HEK293 (cell line): Measurements from ENCODE around the gene CCM2L.
A peak's percentile ranks its signal among the peaks of the same experiment; 100 is the strongest.

ENCODE experiments used
- CTCF ChIA-PET: fragments of 350-600 bp; formaldehyde crosslinking; extraction: SDS; loops from one replicate; lab custom pipeline; 2021; ENCODE audit warnings: antibody characterized with exemption; lab: Yijun Ruan, JAX
- POLR2A ChIA-PET: fragments of 300-600 bp; formaldehyde crosslinking; extraction: SDS; loops from one replicate; lab custom pipeline; 2020; ENCODE audit warnings: antibody characterized with exemption, inconsistent platforms; lab: Yijun Ruan, JAX
- H3K27ac ChIP-seq: fragments of 200-500 bp; sonication (Bioruptor generic); 2 replicates; pipeline ENCODE4 v1.5.1; 2014; ENCODE audit warnings: low read depth, low read length, control low read depth, inconsistent platforms; ENCODE audit errors: extremely low read depth
- H3K36me3 ChIP-seq, 2 experiments: fragments of 200-500 bp in 1 of 2; sonication (Bioruptor generic) in 1 of 2; 1 replicate in 1 of 2; 2 replicates in 1 of 2; pipeline ENCODE4 v1.5.1; 2014 to 2017; ENCODE audit warnings: inconsistent platforms in 2 of 2, low read length in 2 of 2; ENCODE audit not compliant: control insufficient read depth in 2 of 2, insufficient read depth in 1 of 2
- H3K4me1 ChIP-seq: fragments of 200-500 bp; sonication (Bioruptor generic); 2 replicates; pipeline ENCODE4 v1.5.1; 2014; ENCODE audit warnings: mild to moderate bottlenecking, low read length, inconsistent platforms; ENCODE audit not compliant: control insufficient read depth, insufficient read depth
- H3K4me3 ChIP-seq: 2 replicates; pipeline ENCODE4 v1.5.1; 2011; ENCODE audit warnings: low read depth, mild to moderate bottlenecking, control low read depth, low read length, moderate library complexity
- H3K9me3 ChIP-seq: fragments of 200-500 bp; sonication (Bioruptor generic); 2 replicates; pipeline ENCODE4 v1.5.1; 2014; ENCODE audit warnings: low read depth, low read length, inconsistent platforms; ENCODE audit not compliant: control insufficient read depth, insufficient read depth
- FEZF1 ChIP-seq: fragments of 450-650 bp; formaldehyde crosslinking; IDR thresholded peaks from 2 replicates; pipeline ENCODE4 v1.5.1; 2016; ENCODE audit warnings: missing biosample characterization, missing genetic modification characterization
- HOXA7 ChIP-seq: sonication (generic); formaldehyde crosslinking; IDR thresholded peaks from 2 replicates; pipeline ENCODE4 v1.8.1; 2022; ENCODE audit warnings: missing genetic modification reagents, borderline replicate concordance
- IKZF3 ChIP-seq: fragments of 450-650 bp; IDR thresholded peaks from 2 replicates; pipeline ENCODE4 v1.5.0; 2018; ENCODE audit warnings: missing biosample characterization, mild to moderate bottlenecking, missing genetic modification characterization, moderate library complexity
- KLF8 ChIP-seq: fragments of 450-650 bp; formaldehyde crosslinking; IDR thresholded peaks from 2 replicates; pipeline ENCODE4 v1.5.1; 2016; ENCODE audit warnings: missing biosample characterization, missing genetic modification characterization
- KLF9 ChIP-seq: fragments of 450-650 bp; formaldehyde crosslinking; IDR thresholded peaks from 2 replicates; pipeline ENCODE4 v1.5.1; 2016; ENCODE audit warnings: missing biosample characterization, missing genetic modification characterization, low read depth
- REPIN1 ChIP-seq: fragments of 450-650 bp; formaldehyde crosslinking; IDR thresholded peaks from 2 replicates; pipeline ENCODE4 v1.5.1; 2017; ENCODE audit warnings: missing biosample characterization, missing genetic modification characterization, low read depth
- ZBTB17 ChIP-seq: fragments of 450-650 bp; formaldehyde crosslinking; IDR thresholded peaks from 2 replicates; pipeline ENCODE4 v1.5.1; 2016; ENCODE audit warnings: missing biosample characterization, missing genetic modification characterization
- ZFP41 ChIP-seq: fragments of 450-650 bp; formaldehyde crosslinking; IDR thresholded peaks from 2 replicates; pipeline ENCODE4 v1.5.1; 2016; ENCODE audit warnings: missing biosample characterization, missing genetic modification characterization, borderline replicate concordance
- ZNF174 ChIP-seq: fragments of 450-650 bp; formaldehyde crosslinking; IDR thresholded peaks from 2 replicates; pipeline ENCODE4 v1.5.0; 2017; ENCODE audit warnings: missing biosample characterization, mild to moderate bottlenecking, missing genetic modification characterization
- ZNF24 ChIP-seq: fragments of 450-650 bp; formaldehyde crosslinking; IDR thresholded peaks from 2 replicates; pipeline ENCODE4 v1.5.1; 2016; ENCODE audit warnings: missing biosample characterization, missing genetic modification characterization
- ZNF311 ChIP-seq: fragments of 450-650 bp; formaldehyde crosslinking; IDR thresholded peaks from 2 replicates; pipeline ENCODE4 v1.5.1; 2017; ENCODE audit warnings: missing biosample characterization, missing genetic modification characterization, borderline replicate concordance
- ZNF354C ChIP-seq: fragments of 450-650 bp; formaldehyde crosslinking; IDR thresholded peaks from 2 replicates; pipeline ENCODE4 v1.5.1; 2016; ENCODE audit warnings: missing biosample characterization, missing genetic modification characterization, low read depth, borderline replicate concordance
- ZNF394 ChIP-seq: fragments of 450-650 bp; formaldehyde crosslinking; IDR thresholded peaks from 2 replicates; pipeline ENCODE4 v1.5.1; 2016; ENCODE audit warnings: missing biosample characterization, missing genetic modification characterization, mild to moderate bottlenecking, moderate library complexity, borderline replicate concordance
- ZNF416 ChIP-seq: fragments of 450-650 bp; formaldehyde crosslinking; IDR thresholded peaks from 2 replicates; pipeline ENCODE4 v1.5.1; 2016; ENCODE audit warnings: missing biosample characterization, missing genetic modification characterization
- ZNF473 ChIP-seq: fragments of 450-650 bp; formaldehyde crosslinking; IDR thresholded peaks from 2 replicates; pipeline ENCODE4 v1.5.1; 2017; ENCODE audit warnings: missing biosample characterization, missing genetic modification characterization
- ZNF555 ChIP-seq: fragments of 450-650 bp; formaldehyde crosslinking; conservative IDR thresholded peaks from 2 replicates; pipeline ENCODE4 v1.5.1; 2017; ENCODE audit warnings: missing biosample characterization, mild to moderate bottlenecking, missing genetic modification characterization, inconsistent platforms
- ZNF585B ChIP-seq: fragments of 450-650 bp; formaldehyde crosslinking; IDR thresholded peaks from 2 replicates; pipeline ENCODE4 v1.5.1; 2016; ENCODE audit warnings: missing biosample characterization, missing genetic modification characterization
- ZNF623 ChIP-seq: fragments of 450-650 bp; formaldehyde crosslinking; IDR thresholded peaks from 2 replicates; pipeline ENCODE4 v1.5.1; 2016; ENCODE audit warnings: missing biosample characterization, missing genetic modification characterization
- TF ChIP-seq, protein P1 (sequence below): fragments of 450-650 bp; IDR thresholded peaks from 2 replicates; pipeline ENCODE4 v1.5.1; 2018; ENCODE audit warnings: missing biosample characterization, mild to moderate bottlenecking, missing genetic modification characterization
- TF ChIP-seq, protein P2 (sequence below): fragments of 450-650 bp; formaldehyde crosslinking; IDR thresholded peaks from 2 replicates; pipeline ENCODE4 v1.5.1; 2016; ENCODE audit warnings: missing biosample characterization, missing genetic modification characterization
- TF ChIP-seq, protein P3 (sequence below): fragments of 450-650 bp; formaldehyde crosslinking; IDR thresholded peaks from 2 replicates; pipeline ENCODE4 v1.5.1; 2017; ENCODE audit warnings: missing biosample characterization, missing genetic modification characterization
- TF ChIP-seq, protein P4 (sequence below): fragments of 450-650 bp; formaldehyde crosslinking; IDR thresholded peaks from 2 replicates; pipeline ENCODE4 v1.5.1; 2016; ENCODE audit warnings: missing biosample characterization, missing genetic modification characterization

CCM2L gene

DNA sequence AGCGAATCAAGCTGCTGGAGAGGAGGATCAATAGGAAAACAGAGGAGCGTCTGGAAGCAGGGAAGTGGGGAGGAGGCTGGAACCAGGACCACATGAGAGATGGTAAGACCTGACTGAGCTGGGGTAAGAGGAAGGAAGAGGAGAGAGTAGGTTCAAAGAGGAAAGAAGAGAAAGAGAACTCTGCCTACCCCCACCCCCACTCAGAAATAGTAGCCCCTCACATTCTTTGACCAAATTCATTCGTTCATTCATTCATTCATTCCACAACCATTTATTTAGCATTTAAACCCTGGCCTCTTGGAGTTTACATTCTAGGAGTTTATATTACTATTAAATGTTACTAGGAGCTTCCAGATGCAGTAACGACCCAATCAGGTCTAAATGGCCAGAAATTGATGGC lies 26.0 kb downstream of the CCM2L start:
- Histone ChIP-seq H3K27ac (no peak overlapping the region), H3K4me1 (no peaks in the 10 kb centered on the region), H3K9me3 (no peaks in the 10 kb centered on the region), H3K4me3 (no peak overlapping the region), H3K36me3 (no peaks in the 10 kb centered on the region)
- CTCF ChIA-PET: interaction anchor here (0.6 to 8.9 kb wide), 5 partner anchors 55 to 190 kb away, joined by 3 to 128 read pairs (median 3); partner anchors contain the start of gene PDRG1
- POLR2A ChIA-PET: no interaction called here
- TF ChIP-seq, protein P1, sequence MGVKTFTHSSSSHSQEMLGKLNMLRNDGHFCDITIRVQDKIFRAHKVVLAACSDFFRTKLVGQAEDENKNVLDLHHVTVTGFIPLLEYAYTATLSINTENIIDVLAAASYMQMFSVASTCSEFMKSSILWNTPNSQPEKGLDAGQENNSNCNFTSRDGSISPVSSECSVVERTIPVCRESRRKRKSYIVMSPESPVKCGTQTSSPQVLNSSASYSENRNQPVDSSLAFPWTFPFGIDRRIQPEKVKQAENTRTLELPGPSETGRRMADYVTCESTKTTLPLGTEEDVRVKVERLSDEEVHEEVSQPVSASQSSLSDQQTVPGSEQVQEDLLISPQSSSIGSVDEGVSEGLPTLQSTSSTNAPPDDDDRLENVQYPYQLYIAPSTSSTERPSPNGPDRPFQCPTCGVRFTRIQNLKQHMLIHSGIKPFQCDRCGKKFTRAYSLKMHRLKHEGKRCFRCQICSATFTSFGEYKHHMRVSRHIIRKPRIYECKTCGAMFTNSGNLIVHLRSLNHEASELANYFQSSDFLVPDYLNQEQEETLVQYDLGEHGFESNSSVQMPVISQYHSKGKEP (tag by site-specific recombination): no peak
- TF ChIP-seq ZNF24 (tag by site-specific recombination): 0 out of 2 replicates have a peak, but pooled peaks have one; percentile 78
- TF ChIP-seq, all 188 proteins: peak for 1

DNA sequence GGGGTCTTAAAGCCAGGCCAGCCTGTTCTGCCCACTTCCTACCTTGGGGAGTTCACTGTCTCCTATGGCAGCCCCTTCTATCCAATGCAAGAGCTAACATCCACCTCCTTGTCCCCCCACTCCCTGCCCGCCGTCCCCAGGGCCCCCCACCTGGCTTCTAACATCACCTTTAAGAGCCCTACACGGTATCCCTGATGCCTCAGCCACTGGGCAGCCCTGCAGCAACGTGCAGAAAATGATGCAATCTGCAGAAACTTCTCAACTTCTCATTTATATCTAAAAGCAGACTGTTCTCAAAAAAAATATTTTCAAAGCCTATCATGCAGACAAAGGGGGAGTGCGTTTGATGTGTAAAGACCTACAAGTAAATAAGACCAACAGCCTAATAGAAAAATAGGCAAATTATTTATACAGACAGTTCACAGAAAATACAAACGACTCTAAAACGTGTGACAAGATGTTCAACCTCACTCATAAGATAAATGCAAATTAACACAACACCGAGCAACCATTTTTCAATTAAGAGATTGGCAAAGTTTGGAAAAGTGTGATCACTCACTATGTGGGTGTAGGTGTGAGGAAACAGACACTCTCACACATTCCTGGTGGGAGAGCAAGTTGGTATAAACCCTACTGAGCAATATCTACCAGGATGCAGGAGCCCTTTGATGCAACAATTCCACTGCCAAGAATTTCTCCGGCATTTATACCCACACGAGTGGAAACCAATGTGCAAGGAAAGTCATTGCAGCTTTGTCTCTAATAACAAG lies 26.7 kb downstream of the CCM2L start:
- TF ChIP-seq IKZF3 (tag by site-specific recombination) (no peak), ZBTB17 (peak; percentile 26; the same call in 1 of the 2 replicates)
- H3K9me3 ChIP-seq: no peaks in the 10 kb centered on the region
- ChIA-PET CTCF (interaction anchor here (0.6 to 8.9 kb wide), 4 partner anchors 15 to 183 kb away, joined by 3 to 128 read pairs (median 3); partner anchors contain the start of gene PDRG1), POLR2A (no interaction called here)
- H3K4me3 ChIP-seq: no peak overlapping the region
- no peak overlapping the region for H3K27ac ChIP-seq
- no peaks in the 10 kb centered on the region for H3K36me3 ChIP-seq
- no peaks in the 10 kb centered on the region for H3K4me1 ChIP-seq

DNA sequence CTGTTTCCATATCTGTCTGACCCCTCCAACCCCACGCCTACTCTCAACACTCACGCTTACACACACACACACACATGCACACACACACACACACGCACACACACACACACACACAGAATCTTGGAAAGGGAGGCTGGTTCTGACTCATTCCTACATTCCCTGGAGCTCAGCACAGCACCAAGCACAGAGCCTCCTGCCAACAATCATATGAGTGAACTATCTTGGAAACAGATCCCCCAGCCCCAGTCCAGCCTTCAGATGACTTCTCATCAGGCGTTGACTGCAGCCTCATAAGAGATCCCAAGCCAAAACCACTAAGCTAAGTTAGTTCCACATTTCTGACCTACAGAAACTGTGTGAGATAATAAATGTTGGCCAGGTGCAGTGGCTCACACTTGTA lies 27.7 kb downstream of the CCM2L start:
- Histone ChIP-seq H3K4me1 (no peaks in the 10 kb centered on the region), H3K27ac (no peak overlapping the region), H3K4me3 (no peak overlapping the region), H3K36me3 (no peaks in the 10 kb centered on the region), H3K9me3 (no peaks in the 10 kb centered on the region)
- ChIA-PET CTCF (interaction anchor here (0.6 to 0.7 kb wide), 3 partner anchors 127 to 179 kb away, joined by 3 to 4 read pairs (median 4); no protein-coding TSS in a partner anchor), POLR2A (no interaction called here)
- no peak for TF ChIP-seq HOXA7
- TF ChIP-seq ZNF416 (tag by site-specific recombination): no peak
- TF ChIP-seq FEZF1: no peak
- TF ChIP-seq REPIN1 (tag by site-specific recombination): no peak
- no peak for TF ChIP-seq KLF8 (tag by site-specific recombination)
- TF ChIP-seq ZFP41 (tag by site-specific recombination): no peak
- no peak for TF ChIP-seq ZNF585B
- no peak for TF ChIP-seq KLF9 (tag by site-specific recombination)
- no peak for TF ChIP-seq ZNF394
- TF ChIP-seq, protein P2, sequence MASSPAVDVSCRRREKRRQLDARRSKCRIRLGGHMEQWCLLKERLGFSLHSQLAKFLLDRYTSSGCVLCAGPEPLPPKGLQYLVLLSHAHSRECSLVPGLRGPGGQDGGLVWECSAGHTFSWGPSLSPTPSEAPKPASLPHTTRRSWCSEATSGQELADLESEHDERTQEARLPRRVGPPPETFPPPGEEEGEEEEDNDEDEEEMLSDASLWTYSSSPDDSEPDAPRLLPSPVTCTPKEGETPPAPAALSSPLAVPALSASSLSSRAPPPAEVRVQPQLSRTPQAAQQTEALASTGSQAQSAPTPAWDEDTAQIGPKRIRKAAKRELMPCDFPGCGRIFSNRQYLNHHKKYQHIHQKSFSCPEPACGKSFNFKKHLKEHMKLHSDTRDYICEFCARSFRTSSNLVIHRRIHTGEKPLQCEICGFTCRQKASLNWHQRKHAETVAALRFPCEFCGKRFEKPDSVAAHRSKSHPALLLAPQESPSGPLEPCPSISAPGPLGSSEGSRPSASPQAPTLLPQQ (tag by site-specific recombination): no peak
- no peak for TF ChIP-seq ZNF311
- no peak for TF ChIP-seq ZNF555 (tag by site-specific recombination)
- TF ChIP-seq ZNF174 (tag by site-specific recombination): no peak
- TF ChIP-seq, protein P3, sequence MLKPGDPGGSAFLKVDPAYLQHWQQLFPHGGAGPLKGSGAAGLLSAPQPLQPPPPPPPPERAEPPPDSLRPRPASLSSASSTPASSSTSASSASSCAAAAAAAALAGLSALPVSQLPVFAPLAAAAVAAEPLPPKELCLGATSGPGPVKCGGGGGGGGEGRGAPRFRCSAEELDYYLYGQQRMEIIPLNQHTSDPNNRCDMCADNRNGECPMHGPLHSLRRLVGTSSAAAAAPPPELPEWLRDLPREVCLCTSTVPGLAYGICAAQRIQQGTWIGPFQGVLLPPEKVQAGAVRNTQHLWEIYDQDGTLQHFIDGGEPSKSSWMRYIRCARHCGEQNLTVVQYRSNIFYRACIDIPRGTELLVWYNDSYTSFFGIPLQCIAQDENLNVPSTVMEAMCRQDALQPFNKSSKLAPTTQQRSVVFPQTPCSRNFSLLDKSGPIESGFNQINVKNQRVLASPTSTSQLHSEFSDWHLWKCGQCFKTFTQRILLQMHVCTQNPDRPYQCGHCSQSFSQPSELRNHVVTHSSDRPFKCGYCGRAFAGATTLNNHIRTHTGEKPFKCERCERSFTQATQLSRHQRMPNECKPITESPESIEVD (tag by site-specific recombination): no peak
- peak; percentile 89; the same call in 1 of the 2 replicates for TF ChIP-seq ZNF473 (tag by site-specific recombination)
- TF ChIP-seq, protein P4, sequence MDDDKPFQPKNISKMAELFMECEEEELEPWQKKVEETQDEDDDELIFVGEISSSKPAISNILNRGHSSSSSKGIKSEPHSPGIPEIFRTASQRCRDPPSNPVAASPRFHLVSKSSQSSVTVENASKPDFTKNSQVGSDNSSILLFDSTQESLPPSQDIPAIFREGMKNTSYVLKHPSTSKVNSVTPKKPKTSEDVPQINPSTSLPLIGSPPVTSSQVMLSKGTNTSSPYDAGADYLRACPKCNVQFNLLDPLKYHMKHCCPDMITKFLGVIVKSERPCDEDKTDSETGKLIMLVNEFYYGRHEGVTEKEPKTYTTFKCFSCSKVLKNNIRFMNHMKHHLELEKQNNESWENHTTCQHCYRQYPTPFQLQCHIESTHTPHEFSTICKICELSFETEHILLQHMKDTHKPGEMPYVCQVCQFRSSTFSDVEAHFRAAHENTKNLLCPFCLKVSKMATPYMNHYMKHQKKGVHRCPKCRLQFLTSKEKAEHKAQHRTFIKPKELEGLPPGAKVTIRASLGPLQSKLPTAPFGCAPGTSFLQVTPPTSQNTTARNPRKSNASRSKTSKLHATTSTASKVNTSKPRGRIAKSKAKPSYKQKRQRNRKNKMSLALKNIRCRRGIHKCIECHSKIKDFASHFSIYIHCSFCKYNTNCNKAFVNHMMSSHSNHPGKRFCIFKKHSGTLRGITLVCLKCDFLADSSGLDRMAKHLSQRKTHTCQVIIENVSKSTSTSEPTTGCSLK: no peak
- TF ChIP-seq ZNF354C (tag by site-specific recombination): no peak
- no peak for TF ChIP-seq ZNF623
